ENCODE data around the gene RPS6KA2. TPM values are rescaled to one million over a fixed set of nuclear protein-coding genes. Genes with fewer than 3 reads are reported as not detected.

The RPS6KA2 gene
- total RNA-seq, 1 donor from 2014 or later = 2.4 TPM

- intact Hi-C loops (cut with micrococcal nuclease) = no loop called here
These were observed 119.1 kb downstream of the RPS6KA2 start for GRCh38 chr6:166507809-166508564.

GRCh38 chr6:166507380-166507779 is 119.7 kb downstream of the RPS6KA2 start:
- intact Hi-C loops (cut with micrococcal nuclease) = no loop called here

GRCh38 chr6:166505133-166505905 is 121.7 kb downstream of the RPS6KA2 start:
- intact Hi-C loops (cut with micrococcal nuclease) = no loop called here

GRCh38 chr6:166504100-166504499 is 123.0 kb downstream of the RPS6KA2 start:
- intact Hi-C loops (cut with micrococcal nuclease) = no loop called here

GRCh38 chr6:166503167-166503744 is 123.8 kb downstream of the RPS6KA2 start:
- intact Hi-C loops (cut with micrococcal nuclease) = no loop called here

GRCh38 chr6:166502453-166502852 is 124.6 kb downstream of the RPS6KA2 start:
- intact Hi-C loops (cut with micrococcal nuclease) = no loop called here

- intact Hi-C loops (cut with micrococcal nuclease) = no loop called here
These were observed 125.8 kb downstream of the RPS6KA2 start for GRCh38 chr6:166501246-166501645.

- intact Hi-C loops (cut with micrococcal nuclease) = no loop called here
These were observed 126.8 kb downstream of the RPS6KA2 start for GRCh38 chr6:166500246-166500645.

- intact Hi-C loops (cut with micrococcal nuclease) = no loop called here
These were observed 127.5 kb downstream of the RPS6KA2 start for GRCh38 chr6:166499350-166500163.

GRCh38 chr6:166498661-166499349 is 128.2 kb downstream of the RPS6KA2 start:
- intact Hi-C loops (cut with micrococcal nuclease) = no loop called here

GRCh38 chr6:166498228-166498627 is 128.8 kb downstream of the RPS6KA2 start:
- intact Hi-C loops (cut with micrococcal nuclease) = no loop called here

GRCh38 chr6:166497087-166497899 is 129.8 kb downstream of the RPS6KA2 start:
- intact Hi-C loops (cut with micrococcal nuclease) = no loop called here

GRCh38 chr6:166496460-166496859 is 130.6 kb downstream of the RPS6KA2 start:
- intact Hi-C loops (cut with micrococcal nuclease) = no loop called here

GRCh38 chr6:166495487-166496314 is 131.3 kb downstream of the RPS6KA2 start:
- intact Hi-C loops (cut with micrococcal nuclease) = no loop called here

GRCh38 chr6:166494757-166495486 is 132.1 kb downstream of the RPS6KA2 start:
- intact Hi-C loops (cut with micrococcal nuclease) = no loop called here

- intact Hi-C loops (cut with micrococcal nuclease) = no loop called here
These were observed 133.0 kb downstream of the RPS6KA2 start for GRCh38 chr6:166494101-166494441.

GRCh38 chr6:166493427-166494100 is 133.5 kb downstream of the RPS6KA2 start:
- intact Hi-C loops (cut with micrococcal nuclease) = no loop called here

Measured in T-helper 2 cell treated with Interferon-gamma antibody and Interleukin-4, amounts not matched to agents 100 ng/mL and 5 ng/mL, for 36 hours (primary cell).